Measurements from ENCODE around the gene GKAP1.
"Not testable (repeated sequence)": the region's sequence is repeated elsewhere in the genome, so short reads cannot be mapped to it uniquely, and the experiment has no call there.

Gene GKAP1

DNA sequence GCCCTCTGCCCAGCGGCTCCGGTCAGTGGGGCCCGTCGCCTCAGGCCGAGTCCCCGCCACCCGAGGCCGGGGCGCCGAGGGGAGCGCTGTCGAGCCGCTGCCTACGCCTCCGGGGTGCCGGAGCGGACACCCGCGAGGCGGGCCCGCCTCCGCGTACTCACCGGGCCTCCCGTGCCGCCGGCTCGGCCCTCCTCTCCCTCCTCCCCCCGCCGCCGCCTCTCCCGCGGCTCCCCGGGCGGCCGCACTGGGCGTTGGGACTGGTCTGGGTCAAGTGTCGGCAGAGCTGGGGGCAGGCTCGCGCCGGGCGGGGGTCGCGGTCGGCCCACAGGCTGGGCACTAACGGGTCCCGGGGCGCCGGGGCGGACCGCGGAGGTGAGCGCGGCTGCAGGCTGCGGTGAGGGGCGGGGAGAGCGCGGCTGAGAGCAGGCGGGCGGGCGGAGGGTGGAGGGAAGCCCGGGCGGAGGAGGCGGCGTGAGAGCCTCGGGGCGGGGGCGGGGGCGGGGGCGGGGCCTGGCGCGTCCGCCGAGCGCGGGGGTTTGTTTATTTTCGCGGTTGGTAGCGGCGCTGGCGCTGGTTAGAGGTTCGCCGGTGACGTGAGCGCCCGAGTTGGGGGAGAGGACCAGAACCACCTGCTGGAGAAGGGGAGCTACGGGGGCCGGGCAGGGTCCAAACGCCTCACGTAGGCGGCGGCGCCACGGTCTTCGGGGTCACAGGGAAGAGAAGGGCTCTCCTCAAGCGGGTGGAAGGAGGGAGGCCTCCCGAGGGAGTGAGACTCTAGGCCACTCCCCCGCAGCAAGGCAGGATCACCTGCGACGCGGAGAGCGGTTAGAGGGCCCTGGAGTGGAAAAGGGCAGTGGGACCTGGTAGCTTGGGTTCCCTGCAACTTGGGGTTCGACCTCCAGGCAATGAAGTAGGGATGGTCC is at the start of gene GKAP1:
TSS of gene GKAP1 (minus strand) at position 414 of the 923 bp plus-strand sequence. CDS start 11,252 bp downstream, outside the sequence.
- Mint-ChIP-seq H3K27ac (peak within 1 kb of the TSS; percentile 9), H3K27me3 (ENCODE audit: low read depth, poor library complexity) (peaks cover 22% of the 10 kb centered on the region), H3K4me3 (peak within 1 kb of the TSS; percentile 93)
- not testable (repeated sequence) for H3K4me1 Mint-ChIP-seq; H3K9me3 Mint-ChIP-seq; H3K36me3 Mint-ChIP-seq (ENCODE audit: low read depth)
- peak; percentile 84 for DNase-seq

DNA sequence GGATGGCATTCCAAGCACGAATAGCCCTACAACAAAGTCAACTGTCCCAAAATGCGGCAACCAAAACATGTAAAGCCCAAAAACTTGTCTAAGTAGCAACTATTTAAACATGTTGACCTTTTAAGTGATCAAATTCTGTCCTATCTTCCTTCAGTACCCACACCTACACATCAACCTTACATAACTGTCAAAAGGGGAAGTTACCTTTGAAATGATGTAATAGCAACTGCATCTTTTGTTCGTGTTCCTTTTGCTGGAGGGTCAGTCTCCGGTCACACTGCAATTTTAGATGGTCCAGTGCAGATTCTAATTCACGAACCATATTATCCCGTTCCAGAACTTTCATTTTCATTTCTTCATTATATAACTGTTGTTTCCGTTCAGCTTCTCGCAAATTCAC is 32.3 kb upstream of the GKAP1 start:
- H3K27me3 Mint-ChIP-seq (ENCODE audit: low read depth, poor library complexity); DNase-seq; H3K4me1 Mint-ChIP-seq; H3K27ac Mint-ChIP-seq; H3K9me3 Mint-ChIP-seq; H3K4me3 Mint-ChIP-seq: not testable (repeated sequence)
- peaks cover 40% of the 10 kb centered on the region for H3K36me3 Mint-ChIP-seq (ENCODE audit: low read depth)

DNA sequence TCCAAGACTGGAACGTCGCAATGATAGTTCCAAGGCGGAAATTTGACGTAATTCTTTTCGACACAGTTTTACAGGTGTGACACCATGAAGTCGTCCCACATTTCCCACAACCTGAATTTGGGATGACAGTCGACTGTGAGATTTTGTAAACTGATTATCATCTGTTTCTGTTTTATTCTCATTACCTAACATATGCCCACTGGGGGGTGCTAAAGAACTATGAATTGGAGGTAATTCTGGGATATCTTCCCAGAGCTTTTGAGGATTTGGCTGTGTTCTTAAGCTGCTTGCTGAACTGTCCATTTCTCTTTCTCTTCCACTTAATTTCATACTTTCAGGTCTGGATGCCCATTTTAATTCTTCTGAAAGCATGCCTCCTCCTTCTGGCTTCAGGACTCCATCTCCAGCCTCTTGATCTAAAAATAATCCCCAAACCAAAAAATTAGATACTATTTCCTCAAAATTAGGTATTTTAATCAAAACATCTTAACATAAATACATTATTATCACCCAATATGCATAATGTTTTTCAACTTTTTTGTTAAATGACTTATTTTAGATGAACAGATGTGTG is 19.6 kb upstream of the GKAP1 start:
- not testable (repeated sequence) for H3K27me3 Mint-ChIP-seq (ENCODE audit: low read depth, poor library complexity); H3K4me1 Mint-ChIP-seq; H3K9me3 Mint-ChIP-seq; H3K36me3 Mint-ChIP-seq (ENCODE audit: low read depth); H3K4me3 Mint-ChIP-seq; DNase-seq; H3K27ac Mint-ChIP-seq
- TF ChIP-seq, protein P1, sequence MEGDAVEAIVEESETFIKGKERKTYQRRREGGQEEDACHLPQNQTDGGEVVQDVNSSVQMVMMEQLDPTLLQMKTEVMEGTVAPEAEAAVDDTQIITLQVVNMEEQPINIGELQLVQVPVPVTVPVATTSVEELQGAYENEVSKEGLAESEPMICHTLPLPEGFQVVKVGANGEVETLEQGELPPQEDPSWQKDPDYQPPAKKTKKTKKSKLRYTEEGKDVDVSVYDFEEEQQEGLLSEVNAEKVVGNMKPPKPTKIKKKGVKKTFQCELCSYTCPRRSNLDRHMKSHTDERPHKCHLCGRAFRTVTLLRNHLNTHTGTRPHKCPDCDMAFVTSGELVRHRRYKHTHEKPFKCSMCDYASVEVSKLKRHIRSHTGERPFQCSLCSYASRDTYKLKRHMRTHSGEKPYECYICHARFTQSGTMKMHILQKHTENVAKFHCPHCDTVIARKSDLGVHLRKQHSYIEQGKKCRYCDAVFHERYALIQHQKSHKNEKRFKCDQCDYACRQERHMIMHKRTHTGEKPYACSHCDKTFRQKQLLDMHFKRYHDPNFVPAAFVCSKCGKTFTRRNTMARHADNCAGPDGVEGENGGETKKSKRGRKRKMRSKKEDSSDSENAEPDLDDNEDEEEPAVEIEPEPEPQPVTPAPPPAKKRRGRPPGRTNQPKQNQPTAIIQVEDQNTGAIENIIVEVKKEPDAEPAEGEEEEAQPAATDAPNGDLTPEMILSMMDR (IDR thresholded peaks at IDR 0.05): peak; percentile 10

DNA sequence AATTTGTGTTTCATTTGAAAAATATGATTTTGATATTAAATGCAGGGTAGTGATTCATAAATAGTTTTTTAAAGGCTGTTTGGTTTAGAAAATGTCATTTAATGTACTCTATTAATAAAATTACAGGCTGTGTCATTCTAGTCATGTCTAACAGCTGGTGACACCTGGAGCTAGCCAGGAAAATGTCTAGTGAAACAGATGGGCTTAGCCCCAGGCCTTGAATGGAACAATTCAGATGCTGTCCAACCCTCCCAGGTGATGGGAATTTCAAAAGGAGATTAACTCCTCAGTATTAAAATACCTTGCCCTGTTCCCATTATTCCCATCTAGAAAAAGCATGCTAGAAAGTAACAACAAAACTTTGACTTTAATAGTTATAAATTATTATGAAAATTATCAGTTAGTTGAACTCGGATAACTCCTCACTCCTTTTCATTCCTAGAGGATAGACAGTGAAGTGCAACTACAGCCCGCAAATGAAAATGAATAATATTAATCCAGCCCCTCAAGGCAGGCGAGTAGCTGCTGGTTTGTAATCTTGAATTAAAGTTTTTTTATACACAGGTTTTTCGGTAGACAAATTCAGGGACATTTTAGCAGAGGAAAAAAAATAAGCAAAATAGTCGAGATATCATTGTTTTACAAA is 13.0 kb upstream of the GKAP1 start:
- H3K27me3 Mint-ChIP-seq (ENCODE audit: low read depth, poor library complexity): peaks cover 15% of the 10 kb centered on the region
- H3K36me3 Mint-ChIP-seq (ENCODE audit: low read depth); H3K9me3 Mint-ChIP-seq; H3K27ac Mint-ChIP-seq; DNase-seq; H3K4me3 Mint-ChIP-seq; H3K4me1 Mint-ChIP-seq: not testable (repeated sequence)

DNA sequence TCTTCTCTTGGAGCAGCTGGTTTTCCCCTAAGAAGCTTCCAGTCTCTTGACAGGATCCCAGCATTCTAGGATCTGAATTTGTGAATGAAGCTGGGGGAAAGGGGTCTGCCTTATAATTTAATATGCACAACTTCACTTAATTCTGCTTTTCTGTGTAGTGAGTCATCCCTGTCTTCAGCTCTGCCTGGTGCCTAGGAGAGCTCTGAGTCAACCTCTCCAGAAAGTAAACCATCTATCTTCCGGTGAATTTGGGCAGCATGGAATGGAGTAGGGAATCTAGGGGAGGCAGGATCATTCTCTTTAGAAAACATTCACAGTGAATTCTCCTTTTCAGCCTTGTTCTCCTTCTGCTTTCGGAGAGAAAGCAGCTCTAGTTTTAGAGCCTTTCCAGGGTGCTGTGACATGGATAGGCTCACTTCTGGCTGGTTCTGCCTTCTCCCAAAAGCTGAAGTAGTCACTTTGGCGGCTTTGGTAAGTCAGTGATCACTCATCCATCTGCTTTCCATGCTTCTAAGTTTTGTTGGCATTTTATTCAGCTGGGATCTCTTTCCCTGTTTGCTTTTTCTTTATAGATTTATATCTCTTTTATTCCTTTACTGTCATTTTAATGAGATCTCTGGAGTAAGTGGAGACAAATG is 7.5 kb upstream of the GKAP1 start:
- DNase-seq; H3K27ac Mint-ChIP-seq; H3K9me3 Mint-ChIP-seq; H3K4me1 Mint-ChIP-seq; H3K4me3 Mint-ChIP-seq; H3K36me3 Mint-ChIP-seq (ENCODE audit: low read depth): not testable (repeated sequence)
- peaks cover 24% of the 10 kb centered on the region for H3K27me3 Mint-ChIP-seq (ENCODE audit: low read depth, poor library complexity)

DNA sequence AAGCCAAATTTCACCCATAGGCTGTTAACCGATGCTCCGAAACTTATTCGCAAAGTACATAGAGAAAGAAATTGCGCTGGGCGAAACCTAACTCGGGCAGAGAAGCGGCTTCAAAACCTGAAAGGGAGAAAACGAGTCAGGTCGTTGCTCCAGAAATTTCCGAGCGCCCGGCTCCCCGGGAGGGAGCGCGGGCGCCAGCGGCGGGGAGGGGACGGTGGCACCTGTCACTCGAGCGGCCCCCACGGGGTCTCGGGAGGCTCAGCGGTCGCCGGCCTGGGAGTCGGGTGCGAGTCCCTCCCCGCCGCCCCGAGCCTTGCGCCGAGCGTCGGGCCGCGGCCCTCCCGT is 586 bp downstream of the GKAP1 start:
- not testable (repeated sequence) for H3K4me1 Mint-ChIP-seq; H3K9me3 Mint-ChIP-seq; H3K27ac Mint-ChIP-seq; DNase-seq; H3K36me3 Mint-ChIP-seq (ENCODE audit: low read depth)
- peaks cover 16% of the 10 kb centered on the region for H3K27me3 Mint-ChIP-seq (ENCODE audit: low read depth, poor library complexity)
- peak overlapping the region; percentile 93 for H3K4me3 Mint-ChIP-seq

DNA sequence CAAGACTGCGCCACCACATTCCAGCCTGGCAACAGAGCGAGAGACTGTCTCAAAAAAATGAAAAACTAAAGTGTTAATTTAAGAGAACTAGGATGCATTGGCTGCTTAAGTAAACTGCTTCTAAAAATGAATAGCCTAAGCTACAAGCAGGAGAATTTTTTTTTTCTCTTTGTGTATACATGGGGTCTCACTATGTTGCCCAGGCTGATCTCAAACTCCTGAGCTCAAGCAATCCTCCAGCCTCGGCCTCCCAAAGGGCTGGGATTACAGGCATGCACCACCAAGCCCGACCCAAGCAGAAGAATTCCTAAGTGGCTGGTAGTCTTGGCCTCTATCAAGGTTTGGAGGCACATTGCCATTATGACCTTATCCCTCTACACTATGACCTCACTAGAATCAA is 2.4 kb downstream of the GKAP1 start:
- not testable (repeated sequence) for H3K4me1 Mint-ChIP-seq; H3K27ac Mint-ChIP-seq; DNase-seq; H3K36me3 Mint-ChIP-seq (ENCODE audit: low read depth); H3K9me3 Mint-ChIP-seq
- Mint-ChIP-seq H3K4me3 (peak overlapping the region; percentile 63), H3K27me3 (ENCODE audit: low read depth, poor library complexity) (peaks cover 14% of the 10 kb centered on the region)

DNA sequence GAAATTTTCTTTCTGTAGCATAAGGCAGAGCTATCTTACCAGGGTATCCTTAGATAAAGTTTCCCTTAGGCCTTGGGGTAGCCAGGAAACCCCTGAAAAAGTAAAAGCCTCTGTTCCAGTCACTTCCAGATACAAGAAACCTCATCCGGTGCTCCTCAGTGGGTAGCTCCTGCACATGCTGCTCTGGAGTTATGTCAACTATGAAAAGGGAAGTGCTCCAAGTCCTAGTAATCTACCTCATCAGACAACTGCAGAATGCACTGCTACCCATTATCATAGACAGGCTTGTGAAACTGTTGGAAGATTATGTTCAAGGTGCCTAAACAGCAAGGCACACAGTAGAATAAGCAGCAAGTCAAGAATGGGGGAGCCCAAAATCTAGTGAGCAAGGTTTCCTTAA is 8.4 kb downstream of the GKAP1 start:
- not testable (repeated sequence) for H3K27me3 Mint-ChIP-seq (ENCODE audit: low read depth, poor library complexity); DNase-seq; H3K4me1 Mint-ChIP-seq; H3K9me3 Mint-ChIP-seq; H3K4me3 Mint-ChIP-seq; H3K27ac Mint-ChIP-seq
- H3K36me3 Mint-ChIP-seq (ENCODE audit: low read depth): peaks cover 23% of the 10 kb centered on the region

DNA sequence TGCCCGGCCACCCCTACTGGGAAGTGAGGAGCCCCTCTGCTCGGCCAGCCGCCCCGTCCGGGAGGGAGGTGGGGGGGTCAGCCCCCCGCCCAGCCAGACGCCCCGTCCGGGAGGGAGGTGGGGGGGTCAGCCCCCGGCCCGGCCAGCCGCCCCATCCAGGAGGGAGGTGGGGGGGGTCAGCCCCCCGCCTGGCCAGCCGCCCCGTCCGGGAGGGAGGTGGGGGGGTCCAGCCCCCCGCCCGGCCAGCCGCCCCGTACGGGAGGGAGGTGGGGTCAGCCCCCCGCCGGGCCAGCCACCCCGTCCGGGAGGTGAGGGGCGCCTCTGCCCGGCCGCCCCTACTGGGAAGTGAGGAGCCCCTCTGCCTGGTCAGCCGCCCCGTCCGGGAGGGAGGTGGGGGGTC is 13.1 kb downstream of the GKAP1 start:
- peaks cover 16% of the 10 kb centered on the region for H3K9me3 Mint-ChIP-seq
- H3K27ac Mint-ChIP-seq; H3K4me1 Mint-ChIP-seq; DNase-seq; H3K27me3 Mint-ChIP-seq (ENCODE audit: low read depth, poor library complexity); H3K4me3 Mint-ChIP-seq: not testable (repeated sequence)
- H3K36me3 Mint-ChIP-seq (ENCODE audit: low read depth): peaks cover 48% of the 10 kb centered on the region

DNA sequence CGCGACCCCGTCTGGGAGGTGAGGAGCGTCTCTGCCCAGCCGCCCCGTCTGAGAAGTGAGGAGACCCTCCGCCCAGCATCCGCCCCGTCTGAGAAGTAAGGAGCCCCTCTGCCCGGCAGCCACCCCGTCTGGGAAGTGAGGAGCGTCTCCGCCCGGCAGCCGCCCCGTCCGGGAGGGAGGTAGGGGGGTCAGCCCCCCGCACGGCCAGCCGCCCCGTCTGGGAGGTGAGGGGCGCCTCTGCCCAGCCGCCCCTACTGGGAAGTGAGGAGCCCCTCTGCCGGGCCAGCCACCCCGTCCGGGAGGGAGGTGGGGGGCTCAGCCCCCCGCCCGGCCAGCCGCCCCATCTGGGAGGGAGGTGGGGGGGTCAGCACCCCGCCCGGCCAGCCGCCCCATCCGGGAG is 13.6 kb downstream of the GKAP1 start:
- not testable (repeated sequence) for H3K27me3 Mint-ChIP-seq (ENCODE audit: low read depth, poor library complexity); H3K4me3 Mint-ChIP-seq; H3K27ac Mint-ChIP-seq; DNase-seq; H3K4me1 Mint-ChIP-seq
- Mint-ChIP-seq H3K36me3 (ENCODE audit: low read depth) (peaks cover 50% of the 10 kb centered on the region), H3K9me3 (peaks cover 16% of the 10 kb centered on the region)

Data from nephron progenitor cell (in vitro differentiated cells).